HepG2 (cell line): ENCODE data around the gene SIRT5. TPM values are rescaled to one million over a fixed set of nuclear protein-coding genes. Genes with fewer than 3 reads are reported as not detected.

ENCODE experiments used
- CTCF ChIP-seq: sonication (generic); formaldehyde crosslinking; IDR thresholded peaks from 2 replicates; pipeline ENCODE4 v1.5.0; 2020; ENCODE audit warnings: mild to moderate bottlenecking, missing genetic modification reagents, moderate library complexity
- IKZF4 ChIP-seq: sonication (generic); formaldehyde crosslinking; IDR thresholded peaks from 2 replicates; pipeline ENCODE4 v1.5.1; 2020; ENCODE audit warnings: borderline replicate concordance, mild to moderate bottlenecking, low read depth, missing genetic modification reagents; ENCODE audit errors: not compliant biosample characterization
- IKZF5 ChIP-seq: IDR thresholded peaks from 2 replicates; pipeline ENCODE4 v1.6.1; 2018; ENCODE audit warnings: missing genetic modification reagents, mild to moderate bottlenecking, missing compliant biosample characterization
- MBNL3 ChIP-seq: fragments of 250-450 bp; sonication (Bioruptor Pico); conservative IDR thresholded peaks from 2 replicates; pipeline ENCODE4 v1.8.0; 2022; ENCODE audit warnings: mild to moderate bottlenecking, inconsistent platforms
- MYPOP ChIP-seq: sonication (generic); formaldehyde crosslinking; IDR thresholded peaks from 2 replicates; pipeline ENCODE4 v1.8.1; 2023; ENCODE audit warnings: mild to moderate bottlenecking, moderate library complexity, missing genetic modification reagents
- RORA ChIP-seq: sonication (generic); formaldehyde crosslinking; IDR thresholded peaks from 2 replicates; pipeline ENCODE4 v1.5.0; 2020; ENCODE audit warnings: mild to moderate bottlenecking, missing genetic modification reagents, moderate library complexity
- TARDBP ChIP-seq: sonication (generic); formaldehyde crosslinking; IDR thresholded peaks from 2 replicates; pipeline ENCODE4 v1.8.0; 2022; ENCODE audit warnings: mild to moderate bottlenecking, missing genetic modification reagents
- XBP1 ChIP-seq: sonication (generic); formaldehyde crosslinking; IDR thresholded peaks from 2 replicates; pipeline ENCODE4 v1.5.0; 2020; ENCODE audit warnings: missing genetic modification reagents
- ZBTB2 ChIP-seq: sonication (generic); formaldehyde crosslinking; IDR thresholded peaks from 2 replicates; pipeline ENCODE4 v1.8.0; 2022; ENCODE audit warnings: low read depth, missing genetic modification reagents
- ZFP90 ChIP-seq: sonication (generic); formaldehyde crosslinking; IDR thresholded peaks from 2 replicates; pipeline ENCODE4 v1.8.0; 2022; ENCODE audit warnings: missing genetic modification reagents, mild to moderate bottlenecking, inconsistent platforms, borderline replicate concordance
- ZNF333 ChIP-seq: sonication (generic); formaldehyde crosslinking; IDR thresholded peaks from 2 replicates; pipeline ENCODE4 v1.4.0; 2020; ENCODE audit warnings: mild to moderate bottlenecking, missing genetic modification reagents, borderline replicate concordance
- ZNF580 ChIP-seq: IDR thresholded peaks from 2 replicates; pipeline ENCODE4 v1.6.1; 2016; ENCODE audit warnings: low read depth, borderline replicate concordance
- ZNF761 ChIP-seq: sonication (generic); formaldehyde crosslinking; conservative IDR thresholded peaks from 2 replicates; pipeline ENCODE4 v1.4.0; 2020; ENCODE audit warnings: mild to moderate bottlenecking, missing genetic modification reagents
- ZSCAN31 ChIP-seq: sonication (generic); formaldehyde crosslinking; IDR thresholded peaks from 2 replicates; pipeline ENCODE4 v1.5.0; 2020; ENCODE audit warnings: low read depth, mild to moderate bottlenecking, missing genetic modification reagents
- polyA plus RNA-seq, 8 experiments: library from polyadenylated mRNA; depleted of rRNA in 3 of 8; stranded (reverse) in 7 of 8; unstranded in 1 of 8; fragments of >200 nt; fragmentation: Illumina TruSeq in 4 of 8; extraction: Trizol in 4 of 8; gene quantifications; 2 replicates each; pipeline versions ENCODE4 v1.2.1 to v1.2.3, GENCODE V29; 2011 to 2016; ENCODE audit warnings: low read depth in 4 of 8, missing spikeins in 1 of 8, mixed read lengths in 1 of 8; ENCODE audit not compliant: insufficient read depth in 1 of 8
- total RNA-seq, 5 experiments: library from RNA; depleted of rRNA; stranded (reverse); fragments of >200 nt; fragmentation: Illumina TruSeq; extraction: Trizol; gene quantifications; 2 replicates each; pipeline ENCODE4 v1.2.3, GENCODE V29; 2016; ENCODE audit warnings: low read depth in 1 of 5
- TF ChIP-seq, protein P1 (sequence below): sonication (generic); formaldehyde crosslinking; IDR thresholded peaks from 2 replicates; pipeline ENCODE4 v1.5.1; 2020; ENCODE audit warnings: mild to moderate bottlenecking, missing genetic modification reagents, borderline replicate concordance

Gene SIRT5
- total and polyA plus RNA-seq, 2 of the 13 experiments (the other 11 are each of a cell fraction or from before 2014, with no cell fraction given), result 14.1 to 16.6 TPM

- TF ChIP-seq CTCF, result peak; percentile 81
- TF ChIP-seq XBP1, result no peak
- TF ChIP-seq ZNF761 (CRISPR knock-in tag), result no peak; the same call in 1 of the 2 replicates
- no peak; the same call in 1 of the 2 replicates for TF ChIP-seq ZFP90 (CRISPR knock-in tag)
- peak; percentile 71 for TF ChIP-seq IKZF4 (CRISPR knock-in tag)
- peak; percentile 56; the same call in 1 of the 2 replicates for TF ChIP-seq MYPOP
- TF ChIP-seq IKZF5 (CRISPR knock-in tag), result peak; percentile 77
- no peak for TF ChIP-seq MBNL3 (CRISPR knock-in tag)
- TF ChIP-seq, protein P1, sequence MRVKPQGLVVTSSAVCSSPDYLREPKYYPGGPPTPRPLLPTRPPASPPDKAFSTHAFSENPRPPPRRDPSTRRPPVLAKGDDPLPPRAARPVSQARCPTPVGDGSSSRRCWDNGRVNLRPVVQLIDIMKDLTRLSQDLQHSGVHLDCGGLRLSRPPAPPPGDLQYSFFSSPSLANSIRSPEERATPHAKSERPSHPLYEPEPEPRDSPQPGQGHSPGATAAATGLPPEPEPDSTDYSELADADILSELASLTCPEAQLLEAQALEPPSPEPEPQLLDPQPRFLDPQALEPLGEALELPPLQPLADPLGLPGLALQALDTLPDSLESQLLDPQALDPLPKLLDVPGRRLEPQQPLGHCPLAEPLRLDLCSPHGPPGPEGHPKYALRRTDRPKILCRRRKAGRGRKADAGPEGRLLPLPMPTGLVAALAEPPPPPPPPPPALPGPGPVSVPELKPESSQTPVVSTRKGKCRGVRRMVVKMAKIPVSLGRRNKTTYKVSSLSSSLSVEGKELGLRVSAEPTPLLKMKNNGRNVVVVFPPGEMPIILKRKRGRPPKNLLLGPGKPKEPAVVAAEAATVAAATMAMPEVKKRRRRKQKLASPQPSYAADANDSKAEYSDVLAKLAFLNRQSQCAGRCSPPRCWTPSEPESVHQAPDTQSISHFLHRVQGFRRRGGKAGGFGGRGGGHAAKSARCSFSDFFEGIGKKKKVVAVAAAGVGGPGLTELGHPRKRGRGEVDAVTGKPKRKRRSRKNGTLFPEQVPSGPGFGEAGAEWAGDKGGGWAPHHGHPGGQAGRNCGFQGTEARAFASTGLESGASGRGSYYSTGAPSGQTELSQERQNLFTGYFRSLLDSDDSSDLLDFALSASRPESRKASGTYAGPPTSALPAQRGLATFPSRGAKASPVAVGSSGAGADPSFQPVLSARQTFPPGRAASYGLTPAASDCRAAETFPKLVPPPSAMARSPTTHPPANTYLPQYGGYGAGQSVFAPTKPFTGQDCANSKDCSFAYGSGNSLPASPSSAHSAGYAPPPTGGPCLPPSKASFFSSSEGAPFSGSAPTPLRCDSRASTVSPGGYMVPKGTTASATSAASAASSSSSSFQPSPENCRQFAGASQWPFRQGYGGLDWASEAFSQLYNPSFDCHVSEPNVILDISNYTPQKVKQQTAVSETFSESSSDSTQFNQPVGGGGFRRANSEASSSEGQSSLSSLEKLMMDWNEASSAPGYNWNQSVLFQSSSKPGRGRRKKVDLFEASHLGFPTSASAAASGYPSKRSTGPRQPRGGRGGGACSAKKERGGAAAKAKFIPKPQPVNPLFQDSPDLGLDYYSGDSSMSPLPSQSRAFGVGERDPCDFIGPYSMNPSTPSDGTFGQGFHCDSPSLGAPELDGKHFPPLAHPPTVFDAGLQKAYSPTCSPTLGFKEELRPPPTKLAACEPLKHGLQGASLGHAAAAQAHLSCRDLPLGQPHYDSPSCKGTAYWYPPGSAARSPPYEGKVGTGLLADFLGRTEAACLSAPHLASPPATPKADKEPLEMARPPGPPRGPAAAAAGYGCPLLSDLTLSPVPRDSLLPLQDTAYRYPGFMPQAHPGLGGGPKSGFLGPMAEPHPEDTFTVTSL (CRISPR knock-in tag), result no peak
- TF ChIP-seq TARDBP (CRISPR knock-in tag), result peak; percentile 90; the same call in 1 of the 2 replicates
- TF ChIP-seq ZNF580 (CRISPR knock-in tag), result 0 out of 2 replicates have a peak, but pooled peaks have one; percentile 88
- TF ChIP-seq ZNF333 (CRISPR knock-in tag), result peak; percentile 90
- TF ChIP-seq ZSCAN31 (CRISPR knock-in tag), result peak; percentile 86
- TF ChIP-seq RORA (CRISPR knock-in tag), result no peak; the same call in 1 of the 2 replicates
- peak; percentile 61; the same call in 1 of the 2 replicates for TF ChIP-seq ZBTB2
These were observed at the start of gene SIRT5 (continued) for GRCh38 chr6:13574571-13575376.
